ENCODE results near the gene PHC2. TPM values are rescaled to one million over a fixed set of nuclear protein-coding genes. Genes with fewer than 3 reads are reported as not detected.

The PHC2 gene
- total and polyA plus RNA-seq, 2 experiments from 2014 or later = 77.5 to 121 TPM

- 83% methylated on average over 14 of the region's 14 CpGs for WGBS (ENCODE audit: low lambda C conversion rate, missing lambda C conversion rate)
- peaks cover 3% of the 10 kb centered on the region for H4K20me1 ChIP-seq (ENCODE audit: insufficient read depth, poor library complexity, severe bottlenecking)
- H2AFZ ChIP-seq = no peak overlapping the region
These were observed 107.0 kb downstream of the PHC2 start for GRCh38 chr1:33323663-33324477.

GRCh38 chr1:33322870-33323585 lies 107.9 kb downstream of the PHC2 start:
- Histone ChIP-seq H2AFZ (no peak overlapping the region), H3K4me1 (ENCODE audit: insufficient read depth) (no peaks in the 10 kb centered on the region), H4K20me1 (ENCODE audit: insufficient read depth, poor library complexity, severe bottlenecking) (no peaks in the 10 kb centered on the region), H3K9me3 (ENCODE audit: low read depth) (no peaks in the 10 kb centered on the region), H3K9me2 (replicated peaks; ENCODE audit: insufficient read depth) (no peaks in the 10 kb centered on the region), H3K4me3 (no peak overlapping the region), H3K79me2 (no peaks in the 10 kb centered on the region), H3K4me2 (no peak overlapping the region), H3K36me3 (replicated peaks; ENCODE audit: insufficient read depth, low read depth) (peaks cover 14% of the 10 kb centered on the region), H3K27me3 (no peaks in the 10 kb centered on the region), H3K27ac (no peak overlapping the region)
- no peak for TF ChIP-seq EZH2phosphoT487 (IDR thresholded peaks at IDR 0.05; ENCODE audit: low read depth, severe bottlenecking, unreplicated experiment)
- no peak for TF ChIP-seq EZH2 (IDR thresholded peaks at IDR 0.05; ENCODE audit: borderline replicate concordance)
- no peak for TF ChIP-seq CTCF (IDR thresholded peaks at IDR 0.05; ENCODE audit: poor library complexity)
- DNase-seq (ENCODE audit: low spot score) = no peak
- WGBS (ENCODE audit: low lambda C conversion rate, missing lambda C conversion rate) = 96% methylated on average over 10 of the region's 10 CpGs

More at GRCh38 chr1:33323663-33324477, 107.0 kb downstream of the PHC2 start:
- H3K4me3 ChIP-seq = no peak overlapping the region
- DNase-seq (ENCODE audit: low spot score) = no peak
- no peak overlapping the region for H3K27ac ChIP-seq
- H3K79me2 ChIP-seq = no peaks in the 10 kb centered on the region
- H3K4me1 ChIP-seq (ENCODE audit: insufficient read depth) = no peaks in the 10 kb centered on the region
- TF ChIP-seq CTCF (IDR thresholded peaks at IDR 0.05; ENCODE audit: poor library complexity) (no peak), EZH2phosphoT487 (IDR thresholded peaks at IDR 0.05; ENCODE audit: low read depth, severe bottlenecking, unreplicated experiment) (no peak), EZH2 (IDR thresholded peaks at IDR 0.05; ENCODE audit: borderline replicate concordance) (no peak)
- H3K9me2 ChIP-seq (replicated peaks; ENCODE audit: insufficient read depth) = no peaks in the 10 kb centered on the region
- H3K36me3 ChIP-seq (replicated peaks; ENCODE audit: insufficient read depth, low read depth) = peaks cover 14% of the 10 kb centered on the region
- H3K27me3 ChIP-seq = no peaks in the 10 kb centered on the region
- H3K4me2 ChIP-seq = no peak overlapping the region
- H3K9me3 ChIP-seq (ENCODE audit: low read depth) = no peaks in the 10 kb centered on the region

- WGBS (ENCODE audit: low lambda C conversion rate, missing lambda C conversion rate) = 93% methylated on average over 6 of the region's 6 CpGs
- Histone ChIP-seq H3K9me2 (replicated peaks; ENCODE audit: insufficient read depth) (no peaks in the 10 kb centered on the region), H3K4me2 (no peak overlapping the region), H3K27me3 (no peaks in the 10 kb centered on the region), H3K36me3 (replicated peaks; ENCODE audit: insufficient read depth, low read depth) (peaks cover 14% of the 10 kb centered on the region), H2AFZ (no peak overlapping the region), H3K9me3 (ENCODE audit: low read depth) (no peaks in the 10 kb centered on the region), H3K79me2 (no peaks in the 10 kb centered on the region), H4K20me1 (ENCODE audit: insufficient read depth, poor library complexity, severe bottlenecking) (no peaks in the 10 kb centered on the region), H3K4me1 (ENCODE audit: insufficient read depth) (no peaks in the 10 kb centered on the region), H3K4me3 (no peak overlapping the region), H3K27ac (no peak overlapping the region)
- TF ChIP-seq EZH2 (IDR thresholded peaks at IDR 0.05; ENCODE audit: borderline replicate concordance) = no peak
- TF ChIP-seq EZH2phosphoT487 (IDR thresholded peaks at IDR 0.05; ENCODE audit: low read depth, severe bottlenecking, unreplicated experiment) = no peak
- no peak for TF ChIP-seq CTCF (IDR thresholded peaks at IDR 0.05; ENCODE audit: poor library complexity)
- no peak for DNase-seq (ENCODE audit: low spot score)
These were observed 108.8 kb downstream of the PHC2 start for GRCh38 chr1:33322109-33322508.
